HL-60 (cell line): ENCODE results near the gene ZNF385A.

ENCODE experiments used
- CTCF ChIP-seq: IDR thresholded peaks from one replicate; pipeline ENCODE4 v1.5.1; 2011; ENCODE audit warnings: low read length, control low read depth, inconsistent platforms; ENCODE audit not compliant: insufficient read depth
- GABPA ChIP-seq: IDR thresholded peaks from 2 replicates; pipeline ENCODE4 v1.6.1; 2012; ENCODE audit warnings: low read depth
- POLR2AphosphoS5 ChIP-seq: IDR thresholded peaks from 2 replicates; pipeline ENCODE4 v1.6.1; 2012; ENCODE audit warnings: low read depth
- SPI1 ChIP-seq: IDR thresholded peaks from 2 replicates; pipeline ENCODE4 v1.6.1; 2012; ENCODE audit warnings: low read depth, mild to moderate bottlenecking, borderline replicate concordance
- TF ChIP-seq, protein P1 (sequence below): IDR thresholded peaks from 2 replicates; pipeline ENCODE4 v1.6.1; 2012; ENCODE audit warnings: low read depth; ENCODE audit not compliant: insufficient replicate concordance

DNA sequence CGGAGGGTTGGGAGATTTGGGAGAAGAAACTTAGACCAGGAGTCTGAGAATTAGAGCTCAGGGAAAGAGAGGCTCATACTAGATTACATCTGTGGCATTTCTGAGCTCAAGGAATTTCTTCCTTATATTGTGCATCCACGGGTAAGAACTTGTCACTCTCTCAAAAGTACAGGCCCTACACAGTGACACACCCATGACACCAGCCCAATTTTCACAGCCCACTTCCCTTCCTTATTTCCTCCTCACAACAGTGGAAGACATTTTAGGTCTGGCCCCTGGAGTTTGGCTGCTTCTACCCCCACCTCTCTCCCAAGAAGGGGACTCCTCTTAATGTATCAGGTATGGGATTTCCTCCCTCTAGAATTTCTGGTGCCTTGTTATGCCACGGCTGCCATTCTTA is 9.2 kb upstream of the ZNF385A start:
- TF ChIP-seq CTCF (no peak), POLR2AphosphoS5 (no peak), SPI1 (peak; percentile 21; the same call in 1 of the 2 replicates), GABPA (no peak)
- TF ChIP-seq, protein P1, sequence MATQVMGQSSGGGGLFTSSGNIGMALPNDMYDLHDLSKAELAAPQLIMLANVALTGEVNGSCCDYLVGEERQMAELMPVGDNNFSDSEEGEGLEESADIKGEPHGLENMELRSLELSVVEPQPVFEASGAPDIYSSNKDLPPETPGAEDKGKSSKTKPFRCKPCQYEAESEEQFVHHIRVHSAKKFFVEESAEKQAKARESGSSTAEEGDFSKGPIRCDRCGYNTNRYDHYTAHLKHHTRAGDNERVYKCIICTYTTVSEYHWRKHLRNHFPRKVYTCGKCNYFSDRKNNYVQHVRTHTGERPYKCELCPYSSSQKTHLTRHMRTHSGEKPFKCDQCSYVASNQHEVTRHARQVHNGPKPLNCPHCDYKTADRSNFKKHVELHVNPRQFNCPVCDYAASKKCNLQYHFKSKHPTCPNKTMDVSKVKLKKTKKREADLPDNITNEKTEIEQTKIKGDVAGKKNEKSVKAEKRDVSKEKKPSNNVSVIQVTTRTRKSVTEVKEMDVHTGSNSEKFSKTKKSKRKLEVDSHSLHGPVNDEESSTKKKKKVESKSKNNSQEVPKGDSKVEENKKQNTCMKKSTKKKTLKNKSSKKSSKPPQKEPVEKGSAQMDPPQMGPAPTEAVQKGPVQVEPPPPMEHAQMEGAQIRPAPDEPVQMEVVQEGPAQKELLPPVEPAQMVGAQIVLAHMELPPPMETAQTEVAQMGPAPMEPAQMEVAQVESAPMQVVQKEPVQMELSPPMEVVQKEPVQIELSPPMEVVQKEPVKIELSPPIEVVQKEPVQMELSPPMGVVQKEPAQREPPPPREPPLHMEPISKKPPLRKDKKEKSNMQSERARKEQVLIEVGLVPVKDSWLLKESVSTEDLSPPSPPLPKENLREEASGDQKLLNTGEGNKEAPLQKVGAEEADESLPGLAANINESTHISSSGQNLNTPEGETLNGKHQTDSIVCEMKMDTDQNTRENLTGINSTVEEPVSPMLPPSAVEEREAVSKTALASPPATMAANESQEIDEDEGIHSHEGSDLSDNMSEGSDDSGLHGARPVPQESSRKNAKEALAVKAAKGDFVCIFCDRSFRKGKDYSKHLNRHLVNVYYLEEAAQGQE = no peak
